VCaP (cell line): ENCODE measurements around the gene SAMD4B.

Source experiments
- H3K27ac ChIP-seq: fragments of 450-650 bp; 2 replicates; pipeline ENCODE4 v1.5.1; 2017
- TF ChIP-seq, protein P1 (sequence below): fragments of 450-650 bp; conservative IDR thresholded peaks from 2 replicates; pipeline ENCODE4 v1.5.1; 2017; ENCODE audit warnings: mild to moderate bottlenecking, moderate library complexity

SAMD4B gene

DNA sequence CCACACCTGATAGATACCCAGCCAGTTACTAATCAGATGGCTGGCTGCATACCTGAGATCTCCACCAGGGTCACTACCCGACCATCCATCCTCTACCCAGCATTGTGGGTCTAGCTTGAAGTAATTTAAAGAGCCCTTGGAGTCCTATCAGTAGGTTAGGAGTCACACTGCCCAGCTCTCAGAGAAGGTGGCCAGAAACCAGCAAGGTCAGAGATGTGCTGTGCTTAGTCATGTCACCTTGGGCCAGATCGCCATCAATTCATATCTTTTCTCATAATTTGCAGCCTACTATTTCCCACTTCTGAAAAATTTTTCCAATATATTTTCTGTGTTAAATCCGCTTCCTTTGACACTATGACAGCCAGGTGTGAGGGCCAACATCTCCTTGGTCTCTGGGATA, 13.9 kb downstream of the SAMD4B start:
- H3K27ac ChIP-seq: no peak overlapping the region
- TF ChIP-seq, protein P1, sequence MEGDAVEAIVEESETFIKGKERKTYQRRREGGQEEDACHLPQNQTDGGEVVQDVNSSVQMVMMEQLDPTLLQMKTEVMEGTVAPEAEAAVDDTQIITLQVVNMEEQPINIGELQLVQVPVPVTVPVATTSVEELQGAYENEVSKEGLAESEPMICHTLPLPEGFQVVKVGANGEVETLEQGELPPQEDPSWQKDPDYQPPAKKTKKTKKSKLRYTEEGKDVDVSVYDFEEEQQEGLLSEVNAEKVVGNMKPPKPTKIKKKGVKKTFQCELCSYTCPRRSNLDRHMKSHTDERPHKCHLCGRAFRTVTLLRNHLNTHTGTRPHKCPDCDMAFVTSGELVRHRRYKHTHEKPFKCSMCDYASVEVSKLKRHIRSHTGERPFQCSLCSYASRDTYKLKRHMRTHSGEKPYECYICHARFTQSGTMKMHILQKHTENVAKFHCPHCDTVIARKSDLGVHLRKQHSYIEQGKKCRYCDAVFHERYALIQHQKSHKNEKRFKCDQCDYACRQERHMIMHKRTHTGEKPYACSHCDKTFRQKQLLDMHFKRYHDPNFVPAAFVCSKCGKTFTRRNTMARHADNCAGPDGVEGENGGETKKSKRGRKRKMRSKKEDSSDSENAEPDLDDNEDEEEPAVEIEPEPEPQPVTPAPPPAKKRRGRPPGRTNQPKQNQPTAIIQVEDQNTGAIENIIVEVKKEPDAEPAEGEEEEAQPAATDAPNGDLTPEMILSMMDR: no peak

DNA sequence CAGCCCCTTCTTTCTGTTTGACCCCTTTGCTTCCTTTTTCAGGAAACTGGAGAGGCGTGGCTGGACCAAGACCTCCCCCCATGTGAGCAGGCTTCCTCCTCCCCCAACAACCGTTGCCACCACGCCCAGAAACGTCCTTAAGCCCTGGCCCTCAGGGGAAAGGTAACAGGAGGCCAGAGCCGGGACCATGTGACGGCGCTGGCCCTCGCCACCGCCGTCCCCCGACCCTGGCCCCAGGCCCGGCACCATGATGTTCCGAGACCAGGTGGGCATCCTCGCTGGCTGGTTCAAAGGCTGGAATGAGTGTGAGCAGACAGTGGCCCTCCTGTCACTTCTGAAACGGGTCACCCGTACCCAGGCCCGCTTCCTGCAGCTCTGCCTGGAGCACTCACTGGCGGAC, 14.4 kb downstream of the SAMD4B start:
- TF ChIP-seq, protein P1: no peak
- no peak overlapping the region for H3K27ac ChIP-seq

DNA sequence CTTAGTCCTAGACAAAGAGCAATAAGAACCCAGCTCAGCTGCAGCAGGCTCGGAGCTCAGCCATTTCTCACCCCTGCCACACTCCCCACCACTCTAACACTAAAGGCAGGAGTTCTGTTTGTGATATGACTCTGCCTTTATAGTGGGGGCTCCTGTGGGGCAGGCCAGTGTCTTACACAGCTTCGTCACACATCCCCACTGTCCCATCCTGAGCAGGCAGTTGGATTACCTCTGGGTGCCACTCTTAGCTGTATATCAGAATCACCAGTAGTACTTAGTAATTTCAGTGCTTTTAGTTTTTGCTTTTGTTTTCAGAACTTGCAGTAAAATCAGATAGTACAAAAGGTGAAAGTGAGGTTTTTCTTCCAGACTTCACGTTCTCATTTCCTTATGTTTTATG, 16.8 kb downstream of the SAMD4B start:
- TF ChIP-seq, protein P1: no peak
- no peak overlapping the region for H3K27ac ChIP-seq

DNA sequence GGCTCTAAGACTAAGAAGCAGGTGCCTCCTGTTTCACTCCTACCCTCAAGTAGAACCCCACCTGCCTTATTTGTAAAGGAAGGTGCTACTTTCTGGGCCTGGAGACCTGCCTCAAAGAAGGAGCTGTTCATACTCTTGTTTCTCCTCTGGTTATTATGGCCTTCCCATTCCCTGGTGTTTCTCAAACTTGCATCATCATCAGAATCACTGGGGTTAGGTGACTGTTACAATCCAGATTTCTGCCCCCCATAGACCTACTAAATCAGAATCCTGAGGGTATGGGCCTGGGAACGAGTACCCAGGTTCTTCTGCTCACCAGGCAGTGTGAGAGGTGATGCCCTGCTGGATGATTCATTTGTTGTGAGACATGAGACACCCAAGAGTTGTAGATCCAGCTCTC, 18.4 kb downstream of the SAMD4B start:
- TF ChIP-seq, protein P1: no peak
- no peak overlapping the region for H3K27ac ChIP-seq

DNA sequence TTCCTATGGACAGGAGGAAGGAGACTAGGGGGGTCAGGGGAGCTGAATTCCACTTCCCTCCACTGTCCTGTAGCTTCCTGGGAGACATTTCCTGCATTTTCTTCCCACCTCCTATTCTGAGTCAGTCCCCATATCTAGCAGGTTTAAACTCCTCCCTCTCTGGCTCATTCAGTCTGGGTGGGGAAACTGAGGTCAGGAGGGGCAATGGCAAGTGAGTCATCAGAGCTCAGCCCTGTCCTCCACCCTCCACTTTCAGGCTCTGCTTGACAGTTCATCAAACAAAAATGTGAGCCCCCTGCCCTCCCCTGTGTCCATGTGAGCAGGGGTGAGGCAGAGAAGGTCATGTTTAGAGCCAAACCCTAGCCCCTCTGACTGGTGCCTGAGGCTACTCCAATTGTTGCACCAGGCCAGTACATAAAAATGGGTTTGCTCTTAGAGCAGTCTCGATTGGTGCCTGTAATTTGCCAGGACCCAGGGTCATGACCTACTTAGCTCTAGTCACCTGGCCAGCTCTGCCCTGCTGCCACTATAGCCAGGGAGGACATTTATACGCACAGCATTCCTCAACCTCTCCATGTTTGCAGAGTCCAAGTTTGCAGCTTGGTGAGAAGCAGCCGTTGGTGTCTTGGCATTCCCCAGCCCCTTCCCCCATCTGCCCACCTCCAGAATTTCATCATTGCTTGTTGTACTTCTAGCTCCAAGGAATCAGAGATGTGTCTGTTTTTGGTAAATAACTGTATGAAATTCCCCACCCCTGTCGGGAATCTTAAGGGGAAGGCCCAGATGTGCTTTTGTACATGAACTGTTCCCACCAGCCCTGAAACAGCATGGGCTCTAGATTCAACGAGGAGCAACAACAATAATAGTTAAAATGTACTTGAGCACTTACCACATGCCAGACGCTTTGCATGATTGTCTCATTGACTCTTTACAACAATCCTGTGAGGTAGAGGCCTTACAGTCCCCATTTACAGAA, 20.7 kb downstream of the SAMD4B start:
- TF ChIP-seq, protein P1: no peak
- no peak overlapping the region for H3K27ac ChIP-seq

DNA sequence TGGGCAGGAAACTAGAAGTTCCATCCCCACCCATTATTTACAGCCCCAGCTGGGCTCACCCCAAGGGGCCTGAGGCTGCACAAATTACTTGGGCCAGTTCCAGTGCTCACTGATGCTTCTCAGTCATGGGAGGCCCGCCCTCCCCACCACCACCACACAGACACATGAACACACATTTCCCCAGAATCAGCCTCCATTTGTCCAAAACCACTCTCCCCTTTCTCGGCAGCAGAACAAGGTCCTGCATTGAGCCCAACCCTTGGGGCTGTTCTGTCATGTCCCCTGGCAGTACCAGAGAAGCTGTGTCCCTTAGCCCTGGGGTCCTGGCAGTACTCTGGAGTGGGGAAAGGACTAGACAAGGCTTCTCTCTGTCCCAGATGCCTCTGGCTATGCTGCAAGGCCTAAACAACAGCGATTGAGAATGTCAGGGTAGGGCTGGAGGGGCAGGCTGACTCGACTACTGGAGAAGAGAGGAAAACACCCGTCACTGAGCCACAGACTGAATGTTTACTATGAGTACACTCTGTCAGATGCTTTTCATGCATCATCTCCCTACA, 21.8 kb downstream of the SAMD4B start:
- TF ChIP-seq, protein P1: no peak
- H3K27ac ChIP-seq: no peak overlapping the region

DNA sequence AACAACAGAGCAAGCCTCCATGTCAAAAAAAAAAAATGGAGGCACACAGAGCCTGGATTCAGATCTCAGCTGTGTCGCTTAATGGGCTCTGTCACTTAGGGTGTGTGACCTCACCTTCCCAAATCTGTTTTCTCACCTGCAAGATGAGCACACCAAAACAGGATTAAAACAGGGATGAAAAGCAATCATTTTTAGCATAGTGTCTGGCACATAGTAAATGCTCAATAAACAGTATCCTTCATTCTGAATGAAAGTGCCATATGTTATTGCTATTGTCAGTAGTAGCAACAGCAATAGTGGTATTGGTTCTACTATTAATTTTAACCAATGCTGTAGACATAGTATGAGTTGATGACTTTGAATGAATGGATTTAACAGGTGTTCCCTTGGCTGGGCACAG, 23.3 kb downstream of the SAMD4B start:
- no peak overlapping the region for H3K27ac ChIP-seq
- TF ChIP-seq, protein P1: no peak
